Neuronal stem cell (in vitro differentiated cells): ENCODE results near the gene KLHL25.

Experiments used
- DNase-seq: peaks from one replicate; pipeline ENCODE4 v3.0.0-alpha.2; 2013; ENCODE audit warnings: low spot score
- H2AFZ ChIP-seq: one replicate; pipeline ENCODE4 v1.6.1; 2013; ENCODE audit warnings: mild to moderate bottlenecking, low read length, inconsistent platforms
- H2AK5ac ChIP-seq: 2 replicates; pipeline ENCODE4 v1.6.1; 2013; ENCODE audit warnings: low read depth, mild to moderate bottlenecking, inconsistent platforms, low read length, moderate library complexity, mixed read lengths
- H2BK120ac ChIP-seq: 2 replicates; pipeline ENCODE4 v1.6.1; 2013; ENCODE audit warnings: low read depth, mild to moderate bottlenecking, inconsistent platforms, low read length, moderate library complexity, mixed read lengths
- H2BK12ac ChIP-seq: one replicate; pipeline ENCODE4 v1.6.1; 2013; ENCODE audit warnings: low read length, inconsistent platforms
- H2BK15ac ChIP-seq: 2 replicates; pipeline ENCODE4 v1.6.1; 2013; ENCODE audit warnings: mild to moderate bottlenecking, low read length, inconsistent platforms, mixed read lengths
- H2BK5ac ChIP-seq: one replicate; pipeline ENCODE4 v1.6.1; 2013; ENCODE audit warnings: inconsistent platforms, mild to moderate bottlenecking, low read length, moderate library complexity
- H3K14ac ChIP-seq: one replicate; pipeline ENCODE4 v1.6.1; 2013; ENCODE audit warnings: low read length, inconsistent platforms
- H3K18ac ChIP-seq: 2 replicates; pipeline ENCODE4 v1.6.1; 2013; ENCODE audit warnings: low read length, inconsistent platforms
- H3K23ac ChIP-seq: 2 replicates; pipeline ENCODE4 v1.6.1; 2013; ENCODE audit warnings: low read depth, mild to moderate bottlenecking, mixed read lengths, low read length, inconsistent platforms; ENCODE audit not compliant: poor library complexity
- H3K27ac ChIP-seq: replicated peaks from 3 replicates; pipeline ENCODE4 v1.5.1; 2013; ENCODE audit warnings: low read length, inconsistent platforms
- H3K27me3 ChIP-seq, 3 experiments: 2 replicates each; pipeline ENCODE4 v1.6.1; 2013; ENCODE audit warnings: low read length in 3 of 3, mild to moderate bottlenecking in 2 of 3, inconsistent platforms in 1 of 3, low read depth in 1 of 3, mixed read lengths in 1 of 3, moderate library complexity in 1 of 3; ENCODE audit not compliant: control insufficient read depth in 3 of 3, insufficient read depth in 3 of 3
- H3K36me3 ChIP-seq, 2 donors: replicated peaks in 1 of 2; 2 replicates each; pipeline ENCODE4 v1.6.1; 2013; ENCODE audit warnings: low read length in 2 of 2; ENCODE audit not compliant: control insufficient read depth in 2 of 2, insufficient read depth in 2 of 2
- H3K4ac ChIP-seq: 2 replicates; pipeline ENCODE4 v1.6.1; 2013; ENCODE audit warnings: inconsistent platforms, mild to moderate bottlenecking, low read length, moderate library complexity
- H3K4me1 ChIP-seq, 2 donors: 1 replicate in 1 of 2; 2 replicates in 1 of 2; pipeline ENCODE4 v1.6.1; 2013; ENCODE audit warnings: low read length in 2 of 2, low read depth in 1 of 2; ENCODE audit not compliant: control insufficient read depth in 2 of 2, insufficient read depth in 1 of 2
- H3K4me2 ChIP-seq: one replicate; pipeline ENCODE4 v1.6.1; 2013; ENCODE audit warnings: mild to moderate bottlenecking, low read length, inconsistent platforms; ENCODE audit not compliant: insufficient read depth, poor library complexity, severe bottlenecking
- H3K4me3 ChIP-seq, 2 donors: 2 replicates each; pipeline ENCODE4 v1.5.1; 2013; ENCODE audit warnings: low read length in 2 of 2, mild to moderate bottlenecking in 2 of 2, inconsistent platforms in 1 of 2, moderate library complexity in 1 of 2
- H3K79me1 ChIP-seq: one replicate; pipeline ENCODE4 v1.6.1; 2013; ENCODE audit warnings: low read depth, mild to moderate bottlenecking, inconsistent platforms, low read length, moderate library complexity
- H3K9ac ChIP-seq: one replicate; pipeline ENCODE4 v1.6.1; 2013; ENCODE audit warnings: mild to moderate bottlenecking, low read depth, low read length, inconsistent platforms; ENCODE audit not compliant: poor library complexity
- H3K9me3 ChIP-seq, 2 donors: replicated peaks in 1 of 2; 2 replicates each; pipeline versions ENCODE3 to v1.6.1; 2013; ENCODE audit warnings: low read length in 2 of 2, mild to moderate bottlenecking in 2 of 2, inconsistent platforms in 1 of 2, low read depth in 1 of 2, mixed read lengths in 1 of 2, moderate library complexity in 1 of 2; ENCODE audit not compliant: control insufficient read depth in 2 of 2, insufficient read depth in 1 of 2
- H4K8ac ChIP-seq: one replicate; pipeline ENCODE4 v1.6.1; 2013; ENCODE audit warnings: low read depth, mild to moderate bottlenecking, inconsistent platforms, low read length, moderate library complexity
- H4K91ac ChIP-seq: one replicate; pipeline ENCODE4 v1.6.1; 2013; ENCODE audit warnings: low read length, low read depth, mild to moderate bottlenecking, inconsistent platforms; ENCODE audit not compliant: poor library complexity
- WGBS, 2 donors: extraction: QIAGEN DNeasy Blood & Tissue Kit; methylation state at CpG; one replicate each; pipeline ENCODE4 v1.1.7; 2013; ENCODE audit warnings: missing lambda C conversion rate in 2 of 2, mixed read lengths in 1 of 2; ENCODE audit not compliant: insufficient read length in 2 of 2, insufficient replicate concordance in 1 of 2; ENCODE audit errors: extremely low coverage in 2 of 2; 5-methylcytosine and 5-hydroxymethylcytosine counted together

Gene KLHL25

GRCh38 chr15:85718271-85718971 lies 76.3 kb downstream of the KLHL25 start:
- Histone ChIP-seq H3K4me3 (no peak overlapping the region), H3K9me3 (peaks cover 0 to 4% of the 10 kb centered on the region in 2 donors), H4K91ac (no peak overlapping the region), H2AFZ (no peak overlapping the region), H3K4ac (no peak overlapping the region), H3K27me3 (no peaks in the 10 kb centered on the region), H4K8ac (no peak overlapping the region), H3K18ac (no peak overlapping the region), H3K4me1 (peaks cover 0 to 2% of the 10 kb centered on the region in 2 donors), H3K9ac (no peak overlapping the region), H3K4me2 (no peak overlapping the region), H2BK12ac (no peak overlapping the region), H2BK5ac (no peak overlapping the region), H2AK5ac (no peak overlapping the region), H2BK15ac (no peak overlapping the region), H3K79me1 (no peaks in the 10 kb centered on the region), H2BK120ac (no peak overlapping the region), H3K14ac (no peak overlapping the region), H3K36me3 (peaks cover 12 to 95% of the 10 kb centered on the region in 2 donors), H3K23ac (no peak overlapping the region), H3K27ac (no peak overlapping the region)
- no peak for DNase-seq
- no CpG with 5 or more reads among the region's 12 CpGs for WGBS, 2 donors

DNA sequence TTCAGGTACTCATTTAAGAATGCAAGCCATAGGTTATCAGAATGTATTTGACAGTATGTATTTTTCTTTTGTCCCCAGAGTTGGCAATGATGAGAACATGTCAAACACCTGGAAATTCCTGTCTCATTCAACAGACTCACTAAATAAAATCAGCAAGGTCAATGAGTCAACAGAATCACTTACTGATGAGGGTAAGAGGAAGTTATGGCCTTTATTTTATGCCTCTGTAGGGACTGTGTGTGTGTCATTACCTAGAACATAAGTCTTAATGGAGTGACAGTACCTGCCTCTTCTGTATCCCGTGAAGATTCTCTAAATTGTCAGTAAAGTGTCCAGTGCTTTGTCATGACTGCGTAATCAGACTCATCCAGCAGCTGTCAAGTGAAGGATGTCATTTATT lies 77.5 kb downstream of the KLHL25 start:
- no peak overlapping the region for H3K4me2 ChIP-seq
- H4K8ac ChIP-seq, result no peak overlapping the region
- H3K14ac ChIP-seq, result no peak overlapping the region
- H2BK120ac ChIP-seq, result no peak overlapping the region
- H3K27ac ChIP-seq, result no peak overlapping the region
- H3K4me1 ChIP-seq, result peaks cover 0 to 2% of the 10 kb centered on the region in 2 donors
- no peaks in the 10 kb centered on the region for H3K79me1 ChIP-seq
- no peaks in the 10 kb centered on the region for H3K27me3 ChIP-seq
- no peak overlapping the region for H4K91ac ChIP-seq
- H3K9me3 ChIP-seq, result peaks cover 0 to 4% of the 10 kb centered on the region in 2 donors
- H2AFZ ChIP-seq, result no peak overlapping the region
- no peak overlapping the region for H2BK12ac ChIP-seq
- H2BK5ac ChIP-seq, result no peak overlapping the region
- DNase-seq, result no peak
- H2AK5ac ChIP-seq, result no peak overlapping the region
- no peak overlapping the region for H3K4ac ChIP-seq
- no peak overlapping the region for H3K9ac ChIP-seq
- no peak overlapping the region for H2BK15ac ChIP-seq
- no peak overlapping the region for H3K4me3 ChIP-seq
- H3K23ac ChIP-seq, result no peak overlapping the region
- no peak overlapping the region for H3K18ac ChIP-seq
- H3K36me3 ChIP-seq, result peaks cover 7 to 91% of the 10 kb centered on the region in 2 donors
- no CpG with 5 or more reads among the region's 2 CpGs for WGBS, 2 donors

- peaks cover 4 to 91% of the 10 kb centered on the region in 2 donors for H3K36me3 ChIP-seq
- no peak overlapping the region for H3K18ac ChIP-seq
Measured at GRCh38 chr15:85716261-85716660, 78.5 kb downstream of the KLHL25 start.

DNA sequence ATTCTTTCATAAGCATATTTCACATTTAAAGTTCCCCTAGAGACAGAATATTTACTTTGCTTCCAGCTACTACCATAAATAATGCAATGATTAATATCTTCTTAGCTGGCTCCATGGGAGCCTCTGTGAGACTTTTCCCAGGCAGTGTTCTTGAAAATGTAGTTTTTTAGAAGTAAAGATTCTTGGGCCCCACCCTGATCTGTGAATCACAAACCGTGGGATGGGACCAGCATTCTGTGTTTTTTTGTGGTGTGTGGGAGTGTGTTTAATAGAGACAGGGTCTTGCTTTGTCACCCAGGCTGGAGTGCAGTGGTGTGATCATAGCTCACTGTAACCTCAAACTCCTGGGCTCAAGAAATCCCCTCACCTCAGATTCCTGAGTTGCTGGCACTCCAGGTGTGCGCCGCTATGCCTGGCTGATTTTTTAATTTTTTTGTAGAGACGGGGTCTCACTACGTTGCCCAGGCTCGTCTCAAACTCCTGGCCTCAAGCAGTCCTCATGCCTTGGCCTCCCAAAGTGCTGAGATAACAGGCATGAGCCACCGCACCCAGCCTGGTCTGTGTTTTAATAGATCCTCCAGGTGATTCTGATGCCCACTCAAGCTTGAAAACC lies 83.0 kb downstream of the KLHL25 start:
- H3K36me3 ChIP-seq, result peaks cover 7 to 71% of the 10 kb centered on the region in 2 donors
- H3K27ac ChIP-seq, result no peak overlapping the region
- H4K91ac ChIP-seq, result no peak overlapping the region
- no peak for DNase-seq
- no peak overlapping the region for H2BK120ac ChIP-seq
- H3K4me2 ChIP-seq, result no peak overlapping the region
- no peak overlapping the region for H2BK12ac ChIP-seq
- no peaks in the 10 kb centered on the region for H3K27me3 ChIP-seq
- peaks cover 0 to 4% of the 10 kb centered on the region in 2 donors for H3K9me3 ChIP-seq
- no peaks in the 10 kb centered on the region for H3K79me1 ChIP-seq
- H3K18ac ChIP-seq, result no peak overlapping the region
- WGBS, 2 donors, result no CpG with 5 or more reads among the region's 7 CpGs
- H2AFZ ChIP-seq, result no peak overlapping the region
- no peak overlapping the region for H3K23ac ChIP-seq
- H4K8ac ChIP-seq, result no peak overlapping the region
- no peak overlapping the region for H2BK15ac ChIP-seq
- no peak overlapping the region for H3K9ac ChIP-seq
- no peak overlapping the region for H3K14ac ChIP-seq
- H3K4me1 ChIP-seq, result peaks cover 2 to 16% of the 10 kb centered on the region in 2 donors
- H3K4me3 ChIP-seq, result no peak overlapping the region
- H2AK5ac ChIP-seq, result no peak overlapping the region
- H3K4ac ChIP-seq, result no peak overlapping the region
- no peak overlapping the region for H2BK5ac ChIP-seq

More at GRCh38 chr15:85716261-85716660, 78.5 kb downstream of the KLHL25 start:
- H2BK5ac ChIP-seq, result no peak overlapping the region
- H4K8ac ChIP-seq, result no peak overlapping the region
- H4K91ac ChIP-seq, result no peak overlapping the region
- no peak overlapping the region for H2BK15ac ChIP-seq
- no peaks in the 10 kb centered on the region for H3K27me3 ChIP-seq
- H3K79me1 ChIP-seq, result no peaks in the 10 kb centered on the region
- H3K23ac ChIP-seq, result no peak overlapping the region
- WGBS, 2 donors, result no CpG with 5 or more reads among the region's 3 CpGs
- H3K4me1 ChIP-seq, result peaks cover 0 to 2% of the 10 kb centered on the region in 2 donors
- no peak overlapping the region for H3K14ac ChIP-seq
- no peak overlapping the region for H3K4me2 ChIP-seq
- DNase-seq, result no peak
- H3K4me3 ChIP-seq, result no peak overlapping the region
- no peak overlapping the region for H2AK5ac ChIP-seq
- H3K27ac ChIP-seq, result no peak overlapping the region
- peaks cover 0 to 4% of the 10 kb centered on the region in 2 donors for H3K9me3 ChIP-seq
- H2BK120ac ChIP-seq, result no peak overlapping the region
- H2BK12ac ChIP-seq, result no peak overlapping the region
- no peak overlapping the region for H2AFZ ChIP-seq
- no peak overlapping the region for H3K4ac ChIP-seq
- no peak overlapping the region for H3K9ac ChIP-seq
